Stimulated activated naive CD8-positive, alpha-beta T cell treated with anti-CD3 and anti-CD28 coated beads, Interleukin-15, Interleukin-2, amounts not matched to agents 100 ng/mL and 50 ng/mL, for 24 hours (primary cell): ENCODE data around the gene KRT15.

Source experiments
- H3K27ac Mint-ChIP-seq: one replicate; pipeline ENCODE4 v1.8.0; 2021; ENCODE audit warnings: mild to moderate bottlenecking, mixed read lengths
- H3K27me3 Mint-ChIP-seq: one replicate; pipeline ENCODE4 v1.8.0; 2021; ENCODE audit warnings: mixed read lengths
- H3K36me3 Mint-ChIP-seq: one replicate; pipeline ENCODE4 v1.8.0; 2021; ENCODE audit warnings: low read depth, mixed read lengths
- H3K4me1 Mint-ChIP-seq: one replicate; pipeline ENCODE4 v1.8.0; 2021; ENCODE audit warnings: low read depth, mixed read lengths
- H3K4me3 Mint-ChIP-seq: one replicate; pipeline ENCODE4 v1.8.0; 2021; ENCODE audit warnings: mild to moderate bottlenecking, mixed read lengths
- H3K9me3 Mint-ChIP-seq: one replicate; pipeline ENCODE4 v1.8.0; 2021; ENCODE audit warnings: mixed read lengths

Gene KRT15

DNA sequence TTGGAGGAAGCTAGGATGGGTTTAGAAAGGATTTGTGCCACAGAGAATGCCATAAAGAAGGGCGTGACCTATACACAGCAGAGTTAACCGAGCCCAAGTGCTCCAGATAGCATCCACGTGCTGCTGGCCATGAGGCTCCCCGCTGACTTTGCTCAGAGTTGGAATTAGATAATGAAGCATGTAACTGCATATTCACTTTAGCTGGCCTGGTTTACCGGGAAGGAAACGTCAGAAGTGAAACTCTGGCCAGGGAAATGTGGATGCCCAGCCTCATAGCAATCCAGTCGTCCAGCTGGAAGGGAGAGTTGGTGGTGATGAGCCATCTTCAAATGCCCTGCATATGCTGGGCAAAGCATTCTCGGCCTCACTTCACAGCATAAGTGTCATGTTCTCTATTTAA is 43.8 kb downstream of the KRT15 start:
- Mint-ChIP-seq H3K4me1 (no peaks in the 10 kb centered on the region), H3K9me3 (peaks cover 3% of the 10 kb centered on the region), H3K27ac (no peak overlapping the region), H3K4me3 (no peak overlapping the region), H3K27me3 (no peaks in the 10 kb centered on the region), H3K36me3 (no peaks in the 10 kb centered on the region)

GRCh38 chr17:41468346-41468745 is 50.3 kb downstream of the KRT15 start:
- Mint-ChIP-seq H3K27me3 (peaks cover 4% of the 10 kb centered on the region), H3K27ac (no peak overlapping the region)

GRCh38 chr17:41467561-41467960 is 51.1 kb downstream of the KRT15 start:
- H3K36me3 Mint-ChIP-seq, result no peaks in the 10 kb centered on the region
- no peaks in the 10 kb centered on the region for H3K4me1 Mint-ChIP-seq
- H3K9me3 Mint-ChIP-seq, result peaks cover 3% of the 10 kb centered on the region
- no peak overlapping the region for H3K4me3 Mint-ChIP-seq
- H3K27me3 Mint-ChIP-seq, result peaks cover 4% of the 10 kb centered on the region
- no peak overlapping the region for H3K27ac Mint-ChIP-seq

More at GRCh38 chr17:41468346-41468745, 50.3 kb downstream of the KRT15 start:
- no peak overlapping the region for H3K4me3 Mint-ChIP-seq
- no peaks in the 10 kb centered on the region for H3K36me3 Mint-ChIP-seq
- no peaks in the 10 kb centered on the region for H3K4me1 Mint-ChIP-seq
- H3K9me3 Mint-ChIP-seq, result peaks cover 6% of the 10 kb centered on the region

- H3K27ac Mint-ChIP-seq, result no peak within 1 kb of the TSS
- H3K36me3 Mint-ChIP-seq, result no peaks in the 10 kb centered on the region
- no peaks in the 10 kb centered on the region for H3K4me1 Mint-ChIP-seq
- H3K27me3 Mint-ChIP-seq, result peaks cover 4% of the 10 kb centered on the region
- H3K4me3 Mint-ChIP-seq, result no peak within 1 kb of the TSS
- peaks cover 3% of the 10 kb centered on the region for H3K9me3 Mint-ChIP-seq
Measured at GRCh38 chr17:41466988-41467387, 51.7 kb downstream of the KRT15 start, which contains the start of gene KRT32. TSS of gene KRT32 (minus strand) at chr17:41467386. CDS start at chr17:41467325, 61 bp downstream.

DNA sequence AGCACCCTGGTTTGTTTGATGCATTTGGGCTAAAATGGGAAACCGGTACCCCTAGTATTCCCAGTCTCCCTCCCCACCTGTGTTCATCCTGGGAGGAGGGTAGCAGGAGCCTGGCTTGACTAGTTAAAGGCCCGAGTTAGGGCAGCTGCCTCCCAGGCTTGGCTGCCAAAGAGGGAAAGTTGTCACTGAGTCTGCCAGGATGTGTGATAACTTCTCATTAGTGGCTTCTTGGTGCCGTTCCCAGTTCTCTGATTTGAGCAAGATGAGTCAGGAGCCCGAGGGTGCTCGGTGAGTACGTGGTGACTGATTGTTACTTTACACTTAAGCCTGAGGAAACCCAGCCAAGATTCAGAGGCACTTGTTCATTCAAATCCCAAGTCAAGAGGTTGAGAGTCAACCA is 54.0 kb downstream of the KRT15 start:
- H3K36me3 Mint-ChIP-seq, result no peaks in the 10 kb centered on the region
- H3K4me1 Mint-ChIP-seq, result no peaks in the 10 kb centered on the region
- peaks cover 4% of the 10 kb centered on the region for H3K27me3 Mint-ChIP-seq
- no peak overlapping the region for H3K4me3 Mint-ChIP-seq
- peaks cover 3% of the 10 kb centered on the region for H3K9me3 Mint-ChIP-seq
- H3K27ac Mint-ChIP-seq, result no peak overlapping the region

GRCh38 chr17:41464173-41464572 is 54.5 kb downstream of the KRT15 start:
- H3K4me1 Mint-ChIP-seq, result no peaks in the 10 kb centered on the region
- H3K27ac Mint-ChIP-seq, result no peak overlapping the region
- no peaks in the 10 kb centered on the region for H3K36me3 Mint-ChIP-seq
- peaks cover 3% of the 10 kb centered on the region for H3K9me3 Mint-ChIP-seq
- H3K4me3 Mint-ChIP-seq, result no peak overlapping the region
- peaks cover 4% of the 10 kb centered on the region for H3K27me3 Mint-ChIP-seq

GRCh38 chr17:41463746-41464145 is 54.9 kb downstream of the KRT15 start:
- no peaks in the 10 kb centered on the region for H3K4me1 Mint-ChIP-seq
- no peak overlapping the region for H3K4me3 Mint-ChIP-seq
- H3K27ac Mint-ChIP-seq, result no peak overlapping the region
- peaks cover 3% of the 10 kb centered on the region for H3K9me3 Mint-ChIP-seq
- H3K27me3 Mint-ChIP-seq, result peaks cover 4% of the 10 kb centered on the region
- H3K36me3 Mint-ChIP-seq, result no peaks in the 10 kb centered on the region
